Stomach (tissue), 9 donors: Measurements from ENCODE around the gene TACSTD2. TPM values are rescaled to one million over a fixed set of nuclear protein-coding genes. Genes with fewer than 3 reads are reported as not detected.
"Not testable (repeated sequence)": the region's sequence is repeated elsewhere in the genome, so short reads cannot be mapped to it uniquely, and the experiment has no call there.

Experiments
- DNase-seq, 2 donors: peaks; one replicate each; pipeline versions ENCODE4 v3.0.0 to v3.0.0-alpha.2; 2013 to 2019
- H3K27ac ChIP-seq, 5 donors: fragments of 200-600 bp in 4 of 5; sonication (generic) in 4 of 5; one replicate each; pipeline ENCODE4 v1.5.1; 2013 to 2019; ENCODE audit warnings: mild to moderate bottlenecking in 1 of 5, moderate library complexity in 1 of 5
- H3K27me3 ChIP-seq, 3 donors: fragments of 200-600 bp; sonication (generic); one replicate each; pipeline ENCODE4 v1.5.1; 2017 to 2019; ENCODE audit warnings: mixed run types in 1 of 3
- H3K36me3 ChIP-seq, 4 donors: fragments of 200-600 bp; sonication (generic); 1 replicate in 3 of 4; 2 replicates in 1 of 4; pipeline ENCODE4 v1.5.1; 2016 to 2019
- H3K4me1 ChIP-seq, 4 donors: fragments of 200-600 bp; sonication (generic); one replicate each; pipeline ENCODE4 v1.5.1; 2016 to 2019
- H3K4me3 ChIP-seq, 4 donors: fragments of 200-600 bp; sonication (generic) in 3 of 4; one replicate each; pipeline ENCODE4 v1.5.1; 2016 to 2019; ENCODE audit warnings: mild to moderate bottlenecking in 1 of 4
- H3K9me3 ChIP-seq, 4 donors: fragments of 200-600 bp; sonication (generic); one replicate each; pipeline ENCODE4 v1.5.1; 2016 to 2019
- EP300 ChIP-seq: sonication (generic); formaldehyde crosslinking; IDR thresholded peaks from one replicate; pipeline ENCODE4 v1.6.1; 2017; ENCODE audit warnings: antibody characterized with exemption
- POLR2A ChIP-seq, 4 donors: fragments of 450-650 bp; IDR thresholded peaks; one replicate each; pipeline ENCODE4 v1.6.1; 2016; ENCODE audit warnings: antibody characterized with exemption in 4 of 4, control low read depth in 2 of 4, mild to moderate bottlenecking in 1 of 4, moderate library complexity in 1 of 4
- POLR2AphosphoS5 ChIP-seq, 3 donors: sonication (generic); formaldehyde crosslinking; IDR thresholded peaks; one replicate each; pipeline ENCODE4 v1.6.1; 2016; ENCODE audit warnings: antibody characterized with exemption in 3 of 3
- WGBS, 5 donors: extraction: QIAGEN DNeasy Blood & Tissue Kit in 3 of 5; methylation state at CpG; one replicate each; pipeline versions ENCODE4 v1.1.5 to v1.1.7; 2013 to 2018; 5-methylcytosine and 5-hydroxymethylcytosine counted together
- intact Hi-C: fragments of 100-400 bp; cut with DNase I; formaldehyde crosslinking; loops from one replicate; pipeline ENCODE4 v1.15.1; 2023; ENCODE audit warnings: low total_unique reads
- polyA plus RNA-seq, 3 donors: library from polyadenylated mRNA; stranded (reverse); fragments of 200-250 nt; gene quantifications; one replicate each; pipeline ENCODE4 v1.2.3, GENCODE V29; 2013
- total RNA-seq, 5 donors: library from RNA; depleted of rRNA; stranded (reverse); fragments of >200 nt; gene quantifications; one replicate each; pipeline versions ENCODE4 v1.1.0 to v1.2.3, GENCODE V29; 2014 to 2016
- TF ChIP-seq, protein P1 (sequence below), 7 experiments: fragments of 450-650 bp in 4 of 7; fragments of 200-600 bp in 3 of 7; sonication (generic) in 3 of 7; IDR thresholded peaks; one replicate each; pipeline ENCODE4 v1.5.1; 2016 to 2019; ENCODE audit warnings: antibody characterized with exemption in 7 of 7, control low read depth in 2 of 7, mild to moderate bottlenecking in 1 of 7
- donor health status: healthy with polysubstance abuse.
- donor health status: Bipolar disorder and iron deficiency.
- donor health status: healthy.

Gene TACSTD2
- total and polyA plus RNA-seq, 8 donors, result 5.2 to 369 (median 35.1) TPM; not detected in 2

DNA sequence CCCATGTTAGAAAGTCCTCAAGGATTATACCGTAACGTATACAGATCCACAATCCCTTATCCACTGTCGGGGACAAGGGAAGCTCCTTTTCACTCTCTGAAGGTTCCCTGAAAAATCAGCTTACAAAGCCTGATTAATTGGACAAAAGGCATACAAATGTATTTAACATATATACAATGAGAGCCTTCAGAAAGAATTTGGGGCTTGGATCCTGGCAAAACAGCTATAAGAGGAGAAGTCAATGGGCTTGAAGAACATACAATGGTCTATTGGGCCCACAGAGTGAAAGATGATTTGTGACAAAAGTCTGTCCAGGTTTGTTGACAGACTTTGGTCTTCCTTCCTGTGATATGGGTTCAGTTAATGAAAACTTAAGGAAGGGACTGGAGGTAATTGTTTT, 10.7 kb downstream of the TACSTD2 start:
- Histone ChIP-seq H3K27me3 (peaks cover 0 to 7% (median 0%) of the 10 kb centered on the region in 3 donors), H3K27ac (no peak overlapping the region), H3K9me3 (no peaks in the 10 kb centered on the region), H3K36me3 (no peaks in the 10 kb centered on the region), H3K4me1 (no peaks in the 10 kb centered on the region), H3K4me3 (no peak overlapping the region)
- no peak for TF ChIP-seq POLR2A (IDR thresholded peaks at IDR 0.05)
- TF ChIP-seq POLR2AphosphoS5 (IDR thresholded peaks at IDR 0.05), result no peak
- TF ChIP-seq, protein P1, sequence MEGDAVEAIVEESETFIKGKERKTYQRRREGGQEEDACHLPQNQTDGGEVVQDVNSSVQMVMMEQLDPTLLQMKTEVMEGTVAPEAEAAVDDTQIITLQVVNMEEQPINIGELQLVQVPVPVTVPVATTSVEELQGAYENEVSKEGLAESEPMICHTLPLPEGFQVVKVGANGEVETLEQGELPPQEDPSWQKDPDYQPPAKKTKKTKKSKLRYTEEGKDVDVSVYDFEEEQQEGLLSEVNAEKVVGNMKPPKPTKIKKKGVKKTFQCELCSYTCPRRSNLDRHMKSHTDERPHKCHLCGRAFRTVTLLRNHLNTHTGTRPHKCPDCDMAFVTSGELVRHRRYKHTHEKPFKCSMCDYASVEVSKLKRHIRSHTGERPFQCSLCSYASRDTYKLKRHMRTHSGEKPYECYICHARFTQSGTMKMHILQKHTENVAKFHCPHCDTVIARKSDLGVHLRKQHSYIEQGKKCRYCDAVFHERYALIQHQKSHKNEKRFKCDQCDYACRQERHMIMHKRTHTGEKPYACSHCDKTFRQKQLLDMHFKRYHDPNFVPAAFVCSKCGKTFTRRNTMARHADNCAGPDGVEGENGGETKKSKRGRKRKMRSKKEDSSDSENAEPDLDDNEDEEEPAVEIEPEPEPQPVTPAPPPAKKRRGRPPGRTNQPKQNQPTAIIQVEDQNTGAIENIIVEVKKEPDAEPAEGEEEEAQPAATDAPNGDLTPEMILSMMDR (IDR thresholded peaks at IDR 0.05), result no peak
- TF ChIP-seq EP300, result no peak
- DNase-seq, result no peak
- intact Hi-C loops, result no loop called here
- WGBS, 5 donors, result 75 to 97% (median 94%) methylated on average over 3 of the region's 3 CpGs

DNA sequence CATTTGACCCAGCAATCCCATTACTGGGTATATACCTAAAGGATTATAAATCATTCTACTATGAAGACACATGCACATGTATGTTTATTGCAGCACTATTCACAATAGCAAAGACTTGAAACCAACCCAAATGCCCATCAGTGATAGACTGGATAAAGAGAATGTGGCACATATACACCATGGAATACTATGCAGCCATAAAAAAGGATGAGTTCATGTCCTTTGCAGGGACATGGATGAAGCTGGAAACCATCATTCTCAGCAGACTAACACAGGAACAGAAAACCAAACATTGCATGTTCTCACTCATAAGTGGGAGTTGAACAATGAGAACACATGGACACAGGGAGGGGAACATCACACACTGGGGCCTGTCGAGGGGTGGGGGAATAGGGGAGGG, 13.3 kb downstream of the TACSTD2 start:
- H3K27ac ChIP-seq, DNase-seq, H3K36me3 ChIP-seq, H3K27me3 ChIP-seq, intact Hi-C loops, H3K4me3 ChIP-seq, H3K4me1 ChIP-seq, H3K9me3 ChIP-seq: not testable (repeated sequence)
- 73 to 100% (median 89%) methylated on average over 1 of the region's 1 CpG for WGBS, 5 donors

DNA sequence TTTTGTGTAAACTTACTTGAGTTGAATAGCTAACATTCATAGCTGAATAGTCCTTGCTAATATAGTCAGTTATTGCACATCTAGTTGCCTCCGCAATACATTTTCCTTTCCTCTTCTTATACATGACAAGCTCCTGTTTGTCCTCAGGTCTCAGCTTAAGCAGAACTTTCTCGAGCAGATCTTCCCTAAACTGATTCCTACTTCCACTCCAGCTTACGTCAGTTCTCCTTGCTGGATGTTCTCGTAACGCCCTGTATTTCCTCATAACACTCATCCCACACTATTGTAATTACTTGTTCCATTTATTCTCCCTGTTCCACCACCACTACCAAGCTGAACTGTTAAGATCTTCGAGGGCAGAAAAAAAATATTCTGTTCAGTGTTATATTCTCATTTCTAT, 15.4 kb downstream of the TACSTD2 start:
- 71 to 85% (median 77%) methylated on average over 6 of the region's 6 CpGs for WGBS, 5 donors
- TF ChIP-seq, protein P1 (IDR thresholded peaks at IDR 0.05), result no peak
- TF ChIP-seq POLR2AphosphoS5 (IDR thresholded peaks at IDR 0.05) (no peak), EP300 (no peak), POLR2A (IDR thresholded peaks at IDR 0.05) (no peak)
- intact Hi-C loops, result no loop called here
- Histone ChIP-seq H3K4me1 (no peaks in the 10 kb centered on the region), H3K27ac (no peak overlapping the region), H3K9me3 (peaks cover 0 to 5% (median 0%) of the 10 kb centered on the region in 4 donors), H3K4me3 (no peak overlapping the region), H3K27me3 (no peaks in the 10 kb centered on the region), H3K36me3 (no peaks in the 10 kb centered on the region)
- DNase-seq, result no peak

DNA sequence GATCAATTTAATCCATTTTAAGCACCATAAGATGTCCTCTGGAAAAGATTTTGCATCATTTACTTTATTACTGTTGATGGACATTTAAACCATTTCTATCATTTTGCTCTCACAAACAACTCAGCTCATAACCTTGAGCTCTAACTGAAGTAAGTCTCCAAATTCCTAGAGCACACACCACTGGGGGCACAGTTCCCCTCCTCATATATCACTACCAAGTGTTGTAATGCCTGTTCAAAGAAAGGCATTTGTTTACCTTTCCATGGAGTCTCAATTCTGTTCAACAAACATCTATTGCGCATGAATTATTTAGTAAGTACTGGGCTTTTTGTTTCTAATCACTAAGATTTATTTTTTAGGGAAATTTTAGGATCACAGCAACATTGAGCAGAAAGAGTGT, 21.7 kb downstream of the TACSTD2 start:
- no peak for DNase-seq
- intact Hi-C loops, result loop anchor here (10.0 kb wide), 1 partner anchor 89 kb away; no protein-coding TSS in a partner anchor
- H3K27ac ChIP-seq, result no peak overlapping the region
- no peaks in the 10 kb centered on the region for H3K36me3 ChIP-seq
- 59 to 91% (median 81%) methylated on average over 1 of the region's 1 CpG for WGBS, 5 donors
- H3K9me3 ChIP-seq, result peaks cover 0 to 5% (median 0%) of the 10 kb centered on the region in 4 donors
- no peak overlapping the region for H3K4me3 ChIP-seq
- TF ChIP-seq POLR2AphosphoS5 (IDR thresholded peaks at IDR 0.05), result no peak
- TF ChIP-seq, protein P1 (IDR thresholded peaks at IDR 0.05), result no peak
- TF ChIP-seq POLR2A (IDR thresholded peaks at IDR 0.05), result no peak
- TF ChIP-seq EP300, result no peak
- H3K4me1 ChIP-seq, result no peaks in the 10 kb centered on the region
- no peaks in the 10 kb centered on the region for H3K27me3 ChIP-seq
